ENCODE measurements around the gene MSRB1.
"Not testable (repeated sequence)": the region's sequence is repeated elsewhere in the genome, so short reads cannot be mapped to it uniquely, and the experiment has no call there.

- not testable (repeated sequence) for TF ChIP-seq MYC (IDR thresholded peaks at IDR 0.05; ENCODE audit: borderline replicate concordance, low read length); JUN (IDR thresholded peaks at IDR 0.05); NFE2L2 (conservative IDR thresholded peaks at IDR 0.05; ENCODE audit: low read length)
Measured at GRCh38 chr16:1920122-1920521, 22.9 kb downstream of the MSRB1 start.

Data from A549 (cell line).